Astrocyte (in vitro differentiated cells and primary cell): Measurements from ENCODE around the gene SUPT20HL2.

ENCODE experiments used
- EZH2 ChIP-seq: IDR thresholded peaks from 2 replicates; pipeline ENCODE4 v1.6.1; 2012; ENCODE audit warnings: mild to moderate bottlenecking, low read length, inconsistent platforms; ENCODE audit not compliant: insufficient read depth
- TF ChIP-seq, protein P1 (sequence below): IDR thresholded peaks from 2 replicates; pipeline ENCODE4 v1.5.1; 2011; ENCODE audit warnings: low read depth, mild to moderate bottlenecking, inconsistent platforms, low read length, moderate library complexity; ENCODE audit not compliant: insufficient read depth

DNA sequence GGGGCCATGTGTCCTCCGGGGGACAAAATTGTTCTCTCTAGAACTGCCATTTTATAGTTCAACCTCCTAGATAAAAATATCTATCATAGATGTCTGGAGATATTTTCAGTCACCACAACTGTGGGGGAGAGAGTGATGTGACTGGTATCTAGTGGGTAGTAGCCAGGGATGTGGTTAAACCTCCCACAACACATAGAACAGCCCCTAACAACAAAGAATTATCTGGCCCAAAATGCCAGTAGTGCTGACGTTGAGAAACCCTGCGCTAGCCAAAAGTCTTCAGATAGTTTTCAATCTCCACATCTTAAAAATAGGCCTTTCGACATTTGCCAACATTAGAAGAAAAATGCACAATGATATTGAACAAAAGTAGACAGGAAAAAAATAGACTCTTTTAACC is 19.0 kb upstream of the SUPT20HL2 start:
- TF ChIP-seq, protein P1, sequence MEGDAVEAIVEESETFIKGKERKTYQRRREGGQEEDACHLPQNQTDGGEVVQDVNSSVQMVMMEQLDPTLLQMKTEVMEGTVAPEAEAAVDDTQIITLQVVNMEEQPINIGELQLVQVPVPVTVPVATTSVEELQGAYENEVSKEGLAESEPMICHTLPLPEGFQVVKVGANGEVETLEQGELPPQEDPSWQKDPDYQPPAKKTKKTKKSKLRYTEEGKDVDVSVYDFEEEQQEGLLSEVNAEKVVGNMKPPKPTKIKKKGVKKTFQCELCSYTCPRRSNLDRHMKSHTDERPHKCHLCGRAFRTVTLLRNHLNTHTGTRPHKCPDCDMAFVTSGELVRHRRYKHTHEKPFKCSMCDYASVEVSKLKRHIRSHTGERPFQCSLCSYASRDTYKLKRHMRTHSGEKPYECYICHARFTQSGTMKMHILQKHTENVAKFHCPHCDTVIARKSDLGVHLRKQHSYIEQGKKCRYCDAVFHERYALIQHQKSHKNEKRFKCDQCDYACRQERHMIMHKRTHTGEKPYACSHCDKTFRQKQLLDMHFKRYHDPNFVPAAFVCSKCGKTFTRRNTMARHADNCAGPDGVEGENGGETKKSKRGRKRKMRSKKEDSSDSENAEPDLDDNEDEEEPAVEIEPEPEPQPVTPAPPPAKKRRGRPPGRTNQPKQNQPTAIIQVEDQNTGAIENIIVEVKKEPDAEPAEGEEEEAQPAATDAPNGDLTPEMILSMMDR: no peak
- TF ChIP-seq EZH2: no peak
